NCI-H146 (cell line): ENCODE data around the gene CNTNAP2.
A peak's percentile ranks its signal among the peaks of the same experiment; 100 is the strongest.
"Not testable (repeated sequence)": the region's sequence is repeated elsewhere in the genome, so short reads cannot be mapped to it uniquely, and the experiment has no call there.

Source experiments
- DNase-seq: peaks from one replicate; lab custom pipeline; 2025; lab: John Stamatoyannopoulos, UW

Gene CNTNAP2

GRCh38 chr7:148262721-148263229 is 2146.2 kb downstream of the CNTNAP2 start:
- DNase-seq = peak; percentile 67

- peak; percentile 62 for DNase-seq
Observed at GRCh38 chr7:148264933-148265557, 2148.4 kb downstream of the CNTNAP2 start.

GRCh38 chr7:148265896-148266295 is 2149.3 kb downstream of the CNTNAP2 start:
- no peak for DNase-seq

GRCh38 chr7:148266795-148267194 is 2150.2 kb downstream of the CNTNAP2 start:
- no peak for DNase-seq

- no peak for DNase-seq
Observed at GRCh38 chr7:148270576-148270975, 2154.0 kb downstream of the CNTNAP2 start.

GRCh38 chr7:148274118-148274517 is 2157.5 kb downstream of the CNTNAP2 start:
- DNase-seq = no peak

GRCh38 chr7:148275359-148275890 is 2158.8 kb downstream of the CNTNAP2 start:
- DNase-seq = no peak

- peak; percentile 38 for DNase-seq
Observed at GRCh38 chr7:148276314-148277041, 2159.9 kb downstream of the CNTNAP2 start.

- DNase-seq = peak; percentile 53
Observed at GRCh38 chr7:148277042-148277660, 2160.6 kb downstream of the CNTNAP2 start.

GRCh38 chr7:148286150-148286549 is 2169.5 kb downstream of the CNTNAP2 start:
- DNase-seq = peak; percentile 23

- DNase-seq = no peak
Observed at GRCh38 chr7:148287538-148287937, 2170.9 kb downstream of the CNTNAP2 start.

- DNase-seq = no peak
Observed at GRCh38 chr7:148288592-148289151, 2172.1 kb downstream of the CNTNAP2 start.

GRCh38 chr7:148289630-148290029 is 2173.0 kb downstream of the CNTNAP2 start:
- no peak for DNase-seq

- peak; percentile 11 for DNase-seq
Observed at GRCh38 chr7:148290538-148290937, 2173.9 kb downstream of the CNTNAP2 start.

GRCh38 chr7:148291799-148292198 is 2175.2 kb downstream of the CNTNAP2 start:
- DNase-seq = no peak

GRCh38 chr7:148296994-148297644 is 2180.5 kb downstream of the CNTNAP2 start:
- no peak for DNase-seq

- not testable (repeated sequence) for DNase-seq
Observed at GRCh38 chr7:148298768-148299167, 2182.2 kb downstream of the CNTNAP2 start.

GRCh38 chr7:148299350-148300276 is 2183.0 kb downstream of the CNTNAP2 start:
- no peak for DNase-seq

- not testable (repeated sequence) for DNase-seq
Observed at GRCh38 chr7:148302436-148302835, 2185.8 kb downstream of the CNTNAP2 start.

- DNase-seq = no peak
Observed at GRCh38 chr7:148303295-148304082, 2186.9 kb downstream of the CNTNAP2 start.
